H1 (cell line): ENCODE data around the gene ARHGEF19. TPM values are rescaled to one million over a fixed set of nuclear protein-coding genes. Genes with fewer than 3 reads are reported as not detected.

Source experiments
- CTCF ChIA-PET: fragments of 300-600 bp; sonication (Branson Sonifier 250); formaldehyde crosslinking; loops from one replicate; lab custom pipeline; 2021; ENCODE audit not compliant: partially characterized antibody; lab: Charles Lee
- POLR2A ChIA-PET: fragments of 300-600 bp; sonication (Branson Sonifier 250); formaldehyde crosslinking; loops from one replicate; lab custom pipeline; 2021; ENCODE audit warnings: inconsistent platforms; ENCODE audit not compliant: partially characterized antibody; lab: Charles Lee
- DNase-seq, 2 experiments: peaks; one replicate each; pipeline versions ENCODE4 v3.0.0 to v3.0.0-alpha.2; 2010 to 2022; ENCODE audit warnings: low spot score in 2 of 2, low read depth in 1 of 2, mixed read lengths in 1 of 2
- FAIRE-seq: peaks from 2 replicates; lab custom pipeline; 2011; peaks lifted over from hg19 to GRCh38; lab: Jason Lieb, UNC
- H2AFZ ChIP-seq: 2 replicates; pipeline ENCODE4 v1.8.1; 2012; ENCODE audit warnings: low read length, inconsistent platforms
- H2AK5ac ChIP-seq: 2 replicates; pipeline ENCODE4 v1.6.1; 2013; ENCODE audit warnings: low read depth, low read length
- H2BK120ac ChIP-seq: replicated peaks from 2 replicates; pipeline ENCODE3; 2013; ENCODE audit warnings: low read depth, low read length, inconsistent platforms
- H2BK12ac ChIP-seq: 2 replicates; pipeline ENCODE4 v1.6.1; 2013; ENCODE audit warnings: low read depth, low read length
- H2BK15ac ChIP-seq: 2 replicates; pipeline ENCODE4 v1.6.1; 2013; ENCODE audit warnings: low read length
- H2BK20ac ChIP-seq: 2 replicates; pipeline ENCODE4 v1.6.1; 2013; ENCODE audit warnings: low read length
- H2BK5ac ChIP-seq: 2 replicates; pipeline ENCODE4 v1.6.1; 2013; ENCODE audit warnings: low read depth, low read length
- H3K14ac ChIP-seq: 2 replicates; pipeline ENCODE4 v1.6.1; 2013; ENCODE audit warnings: inconsistent platforms; ENCODE audit not compliant: insufficient read length
- H3K18ac ChIP-seq: 2 replicates; pipeline ENCODE4 v1.6.1; 2013; ENCODE audit warnings: low read length; ENCODE audit errors: extremely low read depth
- H3K23ac ChIP-seq: 2 replicates; pipeline ENCODE4 v1.6.1; 2013; ENCODE audit warnings: inconsistent platforms; ENCODE audit not compliant: insufficient read length
- H3K23me2 ChIP-seq: 2 replicates; pipeline ENCODE4 v1.6.1; 2013; ENCODE audit warnings: low read depth, low read length
- H3K27ac ChIP-seq: 2 replicates; pipeline ENCODE4 v1.6.1; 2011; ENCODE audit warnings: low read depth, low read length, inconsistent platforms
- H3K27me3 ChIP-seq, 4 experiments: replicated peaks in 1 of 4; 1 replicate in 1 of 4; 2 replicates in 3 of 4; pipeline versions ENCODE4 v1.6.1 to v1.8.1; 2011 to 2013; ENCODE audit warnings: low read length in 3 of 4, mild to moderate bottlenecking in 3 of 4, inconsistent platforms in 2 of 4, mixed read lengths in 2 of 4, moderate library complexity in 1 of 4; ENCODE audit not compliant: control insufficient read depth in 3 of 4, insufficient read depth in 3 of 4; ENCODE audit errors: extremely low read depth in 1 of 4
- H3K36me3 ChIP-seq, 4 experiments: 2 replicates each; pipeline versions ENCODE4 v1.6.1 to v1.8.1; 2011 to 2013; ENCODE audit warnings: mild to moderate bottlenecking in 4 of 4, low read length in 3 of 4, moderate library complexity in 2 of 4, control low read depth in 1 of 4, inconsistent platforms in 1 of 4; ENCODE audit not compliant: insufficient read depth in 4 of 4, control insufficient read depth in 2 of 4
- H3K4ac ChIP-seq: replicated peaks from 2 replicates; pipeline ENCODE3; 2013; ENCODE audit warnings: low read length, low read depth, mixed read lengths, inconsistent platforms; ENCODE audit not compliant: insufficient read length
- H3K4me1 ChIP-seq, 4 experiments: replicated peaks in 1 of 4; 1 replicate in 1 of 4; 2 replicates in 3 of 4; pipeline versions ENCODE4 v1.6.1 to v1.8.1; 2011 to 2013; ENCODE audit warnings: low read length in 3 of 4, inconsistent platforms in 2 of 4, mixed read lengths in 1 of 4; ENCODE audit not compliant: insufficient read depth in 4 of 4, control insufficient read depth in 3 of 4
- H3K4me2 ChIP-seq, 2 experiments: 2 replicates each; pipeline versions ENCODE4 v1.6.1 to v1.8.1; 2011 to 2013; ENCODE audit warnings: low read depth in 2 of 2, low read length in 2 of 2, control low read depth in 1 of 2, inconsistent platforms in 1 of 2, mild to moderate bottlenecking in 1 of 2; ENCODE audit not compliant: insufficient read depth in 1 of 2
- H3K4me3 ChIP-seq, 4 experiments: fragments of 200-600, 300-600 bp in 1 of 4; sonication (generic), shearing (Covaris generic), sonication (Bioruptor Twin) in 1 of 4; 2 replicates each; pipeline versions ENCODE4 v1.5.1 to v1.8.1; 2011 to 2016; ENCODE audit warnings: low read length in 4 of 4, low read depth in 3 of 4, control low read depth in 2 of 4, inconsistent platforms in 2 of 4, mild to moderate bottlenecking in 2 of 4, mixed read lengths in 1 of 4, moderate library complexity in 1 of 4; ENCODE audit not compliant: insufficient read depth in 2 of 4; ENCODE audit errors: extremely low read depth in 1 of 4
- H3K56ac ChIP-seq: replicated peaks from 2 replicates; pipeline ENCODE3; 2013; ENCODE audit warnings: low read depth, mild to moderate bottlenecking, mixed read lengths, low read length, inconsistent platforms; ENCODE audit not compliant: insufficient read length
- H3K79me1 ChIP-seq: 2 replicates; pipeline ENCODE4 v1.6.1; 2013; ENCODE audit warnings: low read depth, low read length, control low read depth
- H3K79me2 ChIP-seq, 2 experiments: 2 replicates each; pipeline versions ENCODE4 v1.6.1 to v1.8.1; 2012 to 2013; ENCODE audit warnings: low read length in 2 of 2, mild to moderate bottlenecking in 2 of 2, inconsistent platforms in 1 of 2; ENCODE audit not compliant: insufficient read depth in 2 of 2, control insufficient read depth in 1 of 2
- H3K9ac ChIP-seq, 4 experiments: replicated peaks in 1 of 4; 1 replicate in 1 of 4; 2 replicates in 3 of 4; pipeline versions ENCODE4 v1.6.1 to v1.8.1; 2011 to 2013; ENCODE audit warnings: low read depth in 3 of 4, low read length in 3 of 4, control low read depth in 2 of 4, mild to moderate bottlenecking in 2 of 4, moderate library complexity in 2 of 4, inconsistent platforms in 1 of 4; ENCODE audit errors: extremely low read depth in 1 of 4
- H3K9me3 ChIP-seq, 2 experiments: 2 replicates each; pipeline versions ENCODE4 v1.6.1 to v1.8.1; 2012 to 2013; ENCODE audit warnings: mild to moderate bottlenecking in 2 of 2, moderate library complexity in 2 of 2, control low read depth in 1 of 2, inconsistent platforms in 1 of 2, low read depth in 1 of 2, low read length in 1 of 2, mixed read lengths in 1 of 2; ENCODE audit not compliant: insufficient read depth in 2 of 2
- H4K20me1 ChIP-seq, 2 experiments: replicated peaks in 1 of 2; 2 replicates each; pipeline versions ENCODE3 to v1.8.1; 2011 to 2013; ENCODE audit warnings: inconsistent platforms in 2 of 2, low read length in 2 of 2, mild to moderate bottlenecking in 1 of 2; ENCODE audit not compliant: insufficient read depth in 2 of 2, control insufficient read depth in 1 of 2
- H4K5ac ChIP-seq: 2 replicates; pipeline ENCODE4 v1.6.1; 2013; ENCODE audit warnings: low read length, low read depth, mixed read lengths, inconsistent platforms; ENCODE audit not compliant: insufficient read length
- H4K8ac ChIP-seq: 2 replicates; pipeline ENCODE4 v1.8.0; 2013; ENCODE audit warnings: mild to moderate bottlenecking, moderate library complexity, low read length, inconsistent platforms; ENCODE audit not compliant: insufficient read depth; ENCODE audit errors: extremely low read depth
- H4K91ac ChIP-seq: replicated peaks from 2 replicates; pipeline ENCODE3; 2013; ENCODE audit warnings: low read length, mixed read lengths, inconsistent platforms; ENCODE audit not compliant: insufficient read length
- ASH2L ChIP-seq: fragments of 200-600, 300-600 bp; sonication (generic); IDR thresholded peaks from one replicate; pipeline ENCODE4 v1.7.1; 2017; ENCODE audit warnings: low read length
- ATF3 ChIP-seq: IDR thresholded peaks from 2 replicates; pipeline ENCODE4 v1.6.1; 2011; ENCODE audit warnings: low read depth, mild to moderate bottlenecking, low read length; ENCODE audit not compliant: insufficient read depth
- BRCA1 ChIP-seq: IDR thresholded peaks from 2 replicates; pipeline ENCODE4 v1.6.1; 2012; ENCODE audit warnings: low read depth, low read length, improper control_type of control experiment
- CBX5 ChIP-seq: fragments of 300-800, 300-1000 bp; sonication (generic); IDR thresholded peaks from 2 replicates; pipeline ENCODE4 v1.7.1; 2016; ENCODE audit warnings: antibody characterized with exemption, low read length, low read depth
- CTBP2 ChIP-seq: IDR thresholded peaks from 2 replicates; pipeline ENCODE4 v1.7.0; 2011; ENCODE audit warnings: borderline replicate concordance, mild to moderate bottlenecking, moderate library complexity, mixed read lengths, low read length; ENCODE audit not compliant: insufficient read depth, insufficient read length
- GABPA ChIP-seq: IDR thresholded peaks from 2 replicates; pipeline ENCODE4 v1.6.1; 2011; ENCODE audit warnings: mild to moderate bottlenecking, low read length, moderate library complexity, borderline replicate concordance; ENCODE audit not compliant: insufficient read depth
- JUN ChIP-seq: IDR thresholded peaks from 2 replicates; pipeline ENCODE4 v1.6.1; 2011; ENCODE audit warnings: low read depth, mild to moderate bottlenecking, improper control_type of control experiment, low read length
- KDM5A ChIP-seq: fragments of 200-600 bp; IDR thresholded peaks from 2 replicates; pipeline ENCODE4 v1.7.1; 2012; ENCODE audit warnings: mild to moderate bottlenecking, low read length, inconsistent platforms, mixed read lengths
- PHF8 ChIP-seq: fragments of 200-600 bp; sonication (generic); conservative IDR thresholded peaks from 2 replicates; pipeline ENCODE4 v1.7.1; 2012; ENCODE audit warnings: low read depth, mild to moderate bottlenecking, inconsistent platforms, low read length, moderate library complexity
- RBBP5 ChIP-seq: IDR thresholded peaks from 2 replicates; pipeline ENCODE4 v1.7.1; 2012; ENCODE audit warnings: low read depth, mild to moderate bottlenecking, inconsistent platforms, low read length, moderate library complexity, borderline replicate concordance
- SIX5 ChIP-seq: IDR thresholded peaks from 2 replicates; pipeline ENCODE4 v1.6.1; 2011; ENCODE audit warnings: mild to moderate bottlenecking, low read depth, low read length
- WGBS, 2 experiments: shearing (Covaris generic) in 1 of 2; methylation state at CpG; one replicate each; pipeline versions ENCODE4 v1.1.6 to v1.1.7; 2013 to 2015; ENCODE audit warnings: low lambda C conversion rate in 2 of 2, mixed read lengths in 2 of 2, inconsistent platforms in 1 of 2, low coverage in 1 of 2, missing lambda C conversion rate in 1 of 2; ENCODE audit not compliant: insufficient replicate concordance in 2 of 2, insufficient coverage in 1 of 2, insufficient read length in 1 of 2; ENCODE audit errors: extremely low coverage in 1 of 2, missing lambda C conversion rate in 1 of 2; 5-methylcytosine and 5-hydroxymethylcytosine counted together
- polyA plus RNA-seq, 7 experiments: library from polyadenylated mRNA; depleted of rRNA in 3 of 7; stranded (reverse) in 5 of 7; unstranded in 2 of 7; fragments of >200 nt in 5 of 7; fragments of 200-250 nt in 2 of 7; gene quantifications; 1 replicate in 5 of 7; 2 replicates in 1 of 7; 4 replicates in 1 of 7; pipeline versions ENCODE4 v1.2.1 to v1.2.3, GENCODE V29; 2011 to 2013; ENCODE audit warnings: missing spikeins in 2 of 7, mixed read lengths in 2 of 7
- total RNA-seq: library from RNA; stranded (reverse); fragmentation: NEBNext Ultra II Directional; extraction: Animal tissue kit (Norgen Biotek cat#: 25700); gene quantifications from 2 replicates; pipeline ENCODE4 v1.2.1, GENCODE V29; 2021
- TF ChIP-seq, protein P1 (sequence below): IDR thresholded peaks from 2 replicates; pipeline ENCODE4 v1.6.1; 2011; ENCODE audit warnings: low read length, improper control_type of control experiment

The ARHGEF19 gene
- total and polyA plus RNA-seq, 2 of the 8 experiments (the other 6 are each of a cell fraction or from before 2014, with no cell fraction given) = 47.5 to 56.4 TPM

DNA sequence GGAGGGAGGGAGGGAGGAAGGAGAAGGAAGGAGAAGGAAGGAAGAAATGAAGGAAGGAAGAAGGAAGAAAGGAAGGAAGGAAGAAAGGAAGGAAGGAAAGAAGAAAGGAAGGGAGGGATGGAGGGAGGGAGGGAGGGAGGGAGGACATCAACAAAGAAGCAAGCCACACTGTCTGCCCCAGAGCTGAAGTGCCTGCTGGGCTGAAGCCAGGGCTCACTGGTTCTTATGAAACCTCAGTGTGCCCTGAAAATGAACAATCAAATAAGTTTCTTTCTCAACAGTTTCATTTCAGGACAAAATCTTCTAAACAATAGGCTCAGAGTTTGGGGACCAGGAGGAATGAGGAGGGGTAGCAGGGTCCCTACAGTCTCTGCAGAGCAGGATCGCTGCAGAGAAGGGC lies 21.1 kb downstream of the ARHGEF19 start:
- Histone ChIP-seq H2BK120ac (no peak overlapping the region), H3K79me1 (no peaks in the 10 kb centered on the region), H2BK5ac (no peak overlapping the region), H3K56ac (no peak overlapping the region), H3K14ac (no peak overlapping the region), H2BK12ac (no peak overlapping the region), H3K9me3 (no peaks in the 10 kb centered on the region), H3K23ac (no peak overlapping the region), H3K4me3 (no peak overlapping the region), H3K23me2 (no peaks in the 10 kb centered on the region; the same call in 1 of the 2 replicates), H2BK20ac (no peak overlapping the region), H3K79me2 (no peaks in the 10 kb centered on the region), H3K18ac (no peak overlapping the region), H3K9ac (no peak overlapping the region), H2AFZ (no peak overlapping the region), H3K4ac (no peak overlapping the region), H3K4me2 (no peak overlapping the region), H4K20me1 (no peaks in the 10 kb centered on the region), H3K27me3 (no peaks in the 10 kb centered on the region), H2BK15ac (no peak overlapping the region), H3K27ac (no peak overlapping the region), H2AK5ac (no peak overlapping the region), H4K8ac (no peak overlapping the region), H4K91ac (no peak overlapping the region), H4K5ac (no peak overlapping the region), H3K4me1 (no peaks in the 10 kb centered on the region), H3K36me3 (no peaks in the 10 kb centered on the region)
- FAIRE-seq (no peak), DNase-seq (no peak)
- 93% methylated on average over 1 of the region's 1 CpG; no CpG with 5 or more reads in 1 of the 2 experiments for WGBS, 2 experiments
- CTCF ChIA-PET = interaction anchor here (0.8 to 17.1 kb wide), 10 partner anchors 10 to 249 kb away, joined by 3 to 569 read pairs (median 4); partner anchors contain the start of genes FAM131C and NECAP2
- POLR2A ChIA-PET = interaction anchor here (0.9 to 1.3 kb wide), 4 partner anchors 9 to 113 kb away, joined by 3 to 4 read pairs (median 4); partner anchors contain the start of gene ARHGEF19
- TF ChIP-seq ASH2L = no peak
- TF ChIP-seq, protein P1, sequence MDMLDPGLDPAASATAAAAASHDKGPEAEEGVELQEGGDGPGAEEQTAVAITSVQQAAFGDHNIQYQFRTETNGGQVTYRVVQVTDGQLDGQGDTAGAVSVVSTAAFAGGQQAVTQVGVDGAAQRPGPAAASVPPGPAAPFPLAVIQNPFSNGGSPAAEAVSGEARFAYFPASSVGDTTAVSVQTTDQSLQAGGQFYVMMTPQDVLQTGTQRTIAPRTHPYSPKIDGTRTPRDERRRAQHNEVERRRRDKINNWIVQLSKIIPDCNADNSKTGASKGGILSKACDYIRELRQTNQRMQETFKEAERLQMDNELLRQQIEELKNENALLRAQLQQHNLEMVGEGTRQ = no peak
- no peak for TF ChIP-seq KDM5A
- TF ChIP-seq JUN = no peak
- no peak for TF ChIP-seq RBBP5
- TF ChIP-seq ATF3 = no peak
- TF ChIP-seq GABPA = no peak
- no peak for TF ChIP-seq BRCA1
- no peak for TF ChIP-seq PHF8
- TF ChIP-seq CTBP2 = no peak
- no peak for TF ChIP-seq CBX5
- no peak for TF ChIP-seq SIX5
